ENCODE measurements around the gene SERPINB1.

The SERPINB1 gene

GRCh38 chr6:2844008-2844407, 2.3 kb upstream of the SERPINB1 start:
- no peak for DNase-seq

GRCh38 chr6:2843138-2843740, 1.6 kb upstream of the SERPINB1 start:
- DNase-seq, result no peak

DNA sequence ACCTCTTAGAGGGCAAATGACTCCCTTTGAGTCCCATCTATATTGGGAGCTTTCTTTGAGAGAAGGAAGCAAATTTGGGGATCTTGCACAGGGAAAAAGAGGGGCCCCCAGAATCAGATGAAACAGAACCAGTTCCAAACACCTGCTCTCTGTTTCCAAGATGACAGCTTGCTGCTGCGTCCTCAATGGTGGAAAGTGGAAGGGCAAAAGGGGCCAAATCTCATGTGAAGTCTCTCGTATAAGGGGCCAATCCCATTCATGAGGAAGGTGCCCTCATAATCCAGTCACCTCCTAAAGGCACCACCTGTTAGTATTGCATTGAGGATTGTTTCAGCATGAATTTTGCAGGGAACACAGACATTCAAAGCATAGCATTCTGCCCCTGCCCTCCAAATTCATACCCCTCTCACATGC, 483 bp upstream of the SERPINB1 start:
- DNase-seq, result no peak

DNA sequence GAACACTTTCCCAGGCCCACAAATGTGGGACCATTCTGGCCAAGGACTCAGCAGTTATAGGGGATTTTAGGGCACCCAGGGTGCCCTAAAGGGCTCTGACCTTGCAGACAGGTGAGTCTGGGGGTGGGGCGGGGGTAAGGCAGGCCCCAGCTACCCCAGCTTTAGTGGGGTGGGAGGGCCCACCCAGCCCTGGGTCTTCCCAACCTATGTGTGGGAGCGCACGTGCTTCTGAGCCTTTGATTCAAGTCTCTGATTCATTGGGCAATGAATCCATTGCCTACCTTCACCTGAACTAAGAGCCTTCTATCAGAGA, 958 bp downstream of the SERPINB1 start:
- DNase-seq, result no peak

DNA sequence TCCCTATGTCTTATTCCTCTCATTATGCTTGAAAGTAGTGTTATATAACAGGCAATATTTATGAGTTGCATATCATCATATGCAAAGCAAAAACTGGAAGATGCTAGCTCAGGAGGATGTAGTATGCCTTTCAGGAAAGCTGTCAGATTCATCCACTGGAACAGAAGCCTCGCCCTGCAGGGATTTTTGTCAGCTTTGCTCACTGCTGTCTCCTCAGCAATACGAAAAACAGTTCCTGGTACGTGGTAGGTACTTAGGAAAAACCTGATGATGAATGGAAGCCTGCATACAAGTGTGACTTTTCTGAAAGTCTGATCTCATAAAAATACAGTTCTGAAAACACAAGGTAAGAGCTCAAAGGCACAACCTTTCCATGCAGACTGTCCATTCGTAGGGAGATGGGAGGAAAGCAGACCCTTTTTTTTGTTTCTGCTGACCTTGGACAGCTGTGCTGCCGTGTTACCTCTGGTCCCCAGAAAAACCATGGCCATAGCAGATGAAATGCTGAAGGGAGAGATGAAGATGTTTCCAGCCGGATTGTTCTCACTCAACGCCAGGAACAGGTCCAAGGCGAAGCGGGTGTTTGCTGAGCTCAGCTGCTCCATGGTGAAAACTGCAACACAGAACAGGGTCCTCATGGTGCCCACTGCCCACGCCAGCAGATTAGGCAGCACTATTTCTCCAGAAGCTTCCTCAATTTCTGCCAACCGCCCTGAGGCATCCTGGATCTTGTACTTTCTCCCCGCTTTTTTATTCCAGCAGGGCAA, 1.5 kb downstream of the SERPINB1 start:
- DNase-seq, result no peak

DNA sequence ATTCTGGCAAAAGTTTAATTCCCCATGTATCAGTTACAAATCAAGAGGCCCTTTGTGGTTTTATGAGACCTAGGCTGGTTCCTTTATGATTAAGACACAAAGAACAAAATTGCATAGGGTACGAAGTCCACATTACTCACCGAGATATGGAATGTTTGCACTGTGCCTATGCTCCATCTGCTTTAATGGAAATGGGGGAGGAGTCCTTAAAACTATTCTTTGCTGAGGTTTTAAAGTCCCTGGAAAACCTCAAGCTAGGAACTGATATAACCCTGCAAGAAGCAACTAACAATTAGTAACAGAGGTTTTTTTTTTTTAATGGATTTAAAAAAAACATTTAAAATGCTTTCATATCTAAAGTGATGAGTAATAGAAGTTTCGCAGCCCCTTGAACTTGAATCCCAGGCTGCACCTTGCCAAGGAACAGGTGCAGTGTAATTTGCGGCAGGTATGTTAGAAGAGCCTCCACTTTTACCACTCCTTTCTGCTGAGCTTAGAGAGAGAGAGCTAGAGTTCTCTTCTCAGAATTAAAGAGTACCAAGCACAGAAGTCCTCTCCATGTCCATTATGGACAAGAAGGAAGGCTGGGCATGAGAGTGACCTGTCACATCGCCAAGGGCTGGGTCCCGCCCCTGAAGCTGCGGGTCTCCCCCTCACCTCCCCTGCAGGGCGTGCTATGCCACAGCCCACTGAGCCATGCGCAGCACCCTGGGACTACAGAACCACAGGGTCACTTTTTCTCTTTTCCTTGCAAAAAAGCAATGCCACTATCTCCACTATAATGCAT, 2.3 kb downstream of the SERPINB1 start:
- peak in 1 of 2 experiments; percentile 33 for DNase-seq

DNA sequence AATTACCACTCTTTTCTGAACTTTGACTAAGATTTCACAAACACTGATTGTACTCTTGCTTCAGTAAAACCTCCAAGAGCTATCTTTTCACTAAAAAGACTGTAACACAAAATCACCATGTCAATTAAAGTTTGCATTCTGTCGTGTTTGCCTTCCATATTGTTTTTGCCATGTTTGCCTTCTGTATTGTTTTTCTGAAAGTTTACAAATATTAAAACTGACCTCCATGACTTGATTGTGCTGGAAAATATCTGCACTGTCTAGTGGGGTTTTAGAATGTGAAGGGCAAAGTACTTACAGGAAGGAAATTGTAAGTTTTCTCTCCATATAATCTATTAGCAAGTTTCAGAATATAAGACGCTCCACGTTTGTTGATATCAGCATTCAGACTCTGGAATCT, 3.4 kb downstream of the SERPINB1 start:
- DNase-seq, result no peak

- DNase-seq, result no peak
Observed at GRCh38 chr6:2834262-2834661, 7.4 kb downstream of the SERPINB1 start.

DNA sequence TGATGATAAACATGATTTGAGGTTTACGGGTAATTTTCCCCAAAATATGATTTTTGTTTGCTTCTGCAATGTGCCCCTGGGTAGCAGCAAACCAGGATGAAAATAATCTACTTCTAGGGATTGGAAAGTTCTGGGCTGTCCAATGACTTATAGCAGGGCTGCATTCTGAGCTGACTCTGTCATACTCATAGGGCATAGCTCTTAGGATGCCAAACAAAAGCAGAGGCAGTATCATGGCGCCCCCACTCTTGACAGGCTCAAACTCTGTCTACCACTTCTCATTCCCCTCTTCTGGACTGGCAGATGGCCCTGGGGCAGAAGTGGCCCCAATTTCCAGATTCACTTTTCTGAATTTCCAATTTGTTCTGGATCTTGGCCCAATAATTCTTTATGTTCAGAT, 10.3 kb downstream of the SERPINB1 start:
- no peak for DNase-seq

DNA sequence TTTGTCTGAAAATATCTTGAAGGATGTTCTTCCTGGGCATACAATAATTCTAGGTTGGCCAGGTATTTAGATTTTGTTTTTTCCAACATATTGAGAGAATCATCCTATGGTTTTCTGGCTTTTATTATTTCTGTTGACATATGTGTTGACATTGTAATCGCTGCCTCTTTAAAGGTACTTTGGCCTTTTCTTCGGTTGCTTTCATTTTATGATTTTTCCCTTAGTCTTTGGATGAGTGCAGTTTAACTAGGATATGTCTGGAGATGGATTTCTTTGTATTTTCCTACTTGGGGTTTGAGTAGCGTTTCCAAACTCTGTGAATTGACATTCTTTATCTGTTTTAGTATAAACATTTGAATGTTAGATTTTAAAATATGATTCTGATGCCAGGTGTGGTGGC, 11.5 kb downstream of the SERPINB1 start:
- DNase-seq, result no peak

- no peak for DNase-seq
Observed at GRCh38 chr6:2829253-2829652, 12.4 kb downstream of the SERPINB1 start.

GRCh38 chr6:2828629-2829028, 13.0 kb downstream of the SERPINB1 start:
- DNase-seq, result no peak

DNA sequence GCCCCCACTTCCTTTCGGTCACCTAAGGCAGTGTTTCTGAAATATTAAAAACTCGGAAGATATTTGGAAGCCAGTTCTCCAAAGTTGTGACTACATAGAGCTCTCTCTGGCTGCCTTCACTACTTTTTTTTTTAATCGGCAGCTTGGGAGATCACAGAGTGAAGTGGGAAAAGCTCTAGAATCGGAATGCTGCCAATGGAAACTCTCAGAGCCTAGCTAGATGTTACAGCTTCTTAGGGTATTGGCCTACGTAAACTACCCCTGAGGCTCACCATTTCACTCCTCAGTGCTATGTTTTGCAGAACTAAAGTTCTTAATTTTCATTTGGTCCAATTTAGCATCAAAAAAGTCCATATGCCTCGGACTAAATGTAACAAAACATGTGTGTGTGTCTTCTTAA, 14.5 kb downstream of the SERPINB1 start:
- no peak for DNase-seq

DNA sequence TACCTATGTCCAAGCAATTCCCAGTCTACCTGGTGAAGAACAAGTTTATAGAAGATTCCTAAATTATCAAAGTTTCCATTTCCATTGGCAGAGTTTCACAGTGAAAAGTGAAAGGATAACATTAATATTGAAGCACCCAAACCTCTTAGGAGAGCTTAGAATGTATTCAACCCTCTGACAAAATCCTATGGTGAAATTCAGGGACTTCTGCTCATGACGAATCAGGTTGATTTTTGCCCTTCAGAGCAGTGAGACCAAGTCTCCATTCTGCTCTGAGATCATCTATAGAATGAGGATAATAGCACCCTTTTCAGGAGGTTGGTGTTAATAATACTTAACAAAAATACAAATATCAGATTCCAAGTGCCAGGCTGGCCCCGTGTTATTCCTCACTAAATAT, 15.5 kb downstream of the SERPINB1 start:
- DNase-seq, result no peak

DNA sequence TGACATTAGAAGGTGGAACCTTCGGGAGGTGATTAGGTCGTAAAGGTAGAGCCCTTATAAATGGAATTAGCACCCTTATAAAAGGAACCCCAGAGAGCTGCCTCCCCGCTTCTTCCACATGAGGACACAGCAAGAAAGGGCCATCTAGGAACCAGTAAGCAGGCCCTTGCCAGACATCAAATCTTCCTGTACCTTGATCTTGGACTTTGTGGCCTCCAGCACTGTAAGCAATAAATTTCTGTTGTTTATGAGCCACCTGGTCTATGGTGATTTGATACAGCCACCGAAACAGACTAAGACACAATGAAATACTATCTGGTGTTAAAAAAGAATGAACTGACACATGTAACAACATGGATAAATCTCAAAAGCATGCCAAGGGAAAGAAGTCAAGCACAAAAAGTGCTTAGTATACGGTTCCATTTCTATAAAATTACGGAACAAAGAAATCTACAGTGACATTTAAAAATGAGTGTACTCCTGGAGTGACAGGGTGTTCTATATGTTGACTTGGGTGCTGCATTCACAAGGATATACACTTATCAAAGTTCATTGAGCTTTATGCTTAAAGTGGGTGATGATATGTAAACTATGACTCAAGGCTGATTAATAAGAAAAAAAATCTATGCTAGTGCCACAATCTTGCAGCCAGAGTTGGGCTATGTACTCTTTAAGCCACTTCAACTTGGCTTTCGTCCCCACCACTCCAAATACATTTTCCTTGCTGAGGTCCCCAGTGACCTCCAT, 18.4 kb downstream of the SERPINB1 start:
- DNase-seq, result no peak

GRCh38 chr6:2821554-2821953, 20.1 kb downstream of the SERPINB1 start:
- no peak for DNase-seq

GRCh38 chr6:2820415-2820814, 21.2 kb downstream of the SERPINB1 start:
- no peak for DNase-seq

DNA sequence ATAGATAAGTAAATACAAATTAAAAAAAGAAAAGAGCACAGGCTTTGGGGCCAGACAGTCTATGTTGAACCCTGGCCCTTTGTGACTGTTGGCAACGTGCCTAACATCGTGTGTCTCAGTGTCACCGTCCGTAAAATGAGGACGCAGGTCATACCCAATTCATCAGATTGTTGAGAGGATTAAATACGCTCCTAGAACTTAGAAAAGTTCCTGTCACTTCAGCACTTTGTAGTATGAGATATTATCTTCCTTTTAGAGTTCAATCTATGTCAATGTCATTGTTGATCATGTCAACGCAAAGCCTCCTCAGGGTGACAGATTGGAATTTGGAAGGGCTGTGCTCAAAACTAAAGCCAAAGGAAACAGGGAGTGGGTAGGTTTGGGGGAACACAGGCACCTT, 21.7 kb downstream of the SERPINB1 start:
- DNase-seq, result no peak

GRCh38 chr6:2819115-2819514, 22.5 kb downstream of the SERPINB1 start:
- DNase-seq, result no peak

- DNase-seq, result peak in 1 of 2 experiments; percentile 34
Observed at GRCh38 chr6:2818593-2818992, 23.1 kb downstream of the SERPINB1 start.

GRCh38 chr6:2817903-2818443, 23.7 kb downstream of the SERPINB1 start:
- DNase-seq, result peak in 1 of 2 experiments; percentile 73

DNA sequence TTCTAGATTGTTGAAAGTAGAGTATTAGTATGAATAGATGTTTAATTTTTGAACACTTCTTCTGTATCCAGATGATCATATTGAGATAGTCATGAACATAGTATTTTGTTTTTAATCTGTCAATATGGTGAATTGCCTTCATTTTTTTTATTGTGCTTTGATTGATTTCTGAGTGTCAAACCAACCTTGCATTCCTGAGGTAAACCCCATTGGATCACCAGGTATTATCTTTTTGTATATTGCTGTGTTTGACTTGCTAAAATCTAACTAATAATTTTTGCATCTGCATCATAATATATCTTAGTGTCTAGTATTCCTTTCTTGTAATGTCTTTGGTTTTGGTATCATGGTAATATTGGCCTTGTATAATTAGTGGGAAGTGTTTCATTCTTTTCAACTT, 25.5 kb downstream of the SERPINB1 start:
- no peak for DNase-seq

GRCh38 chr6:2812695-2813094, 29.0 kb downstream of the SERPINB1 start:
- no peak for DNase-seq
